T-helper 1 cell treated with Interleukin-12 subunit alpha and Interleukin-12 subunit beta and Interleukin-4 antibody, amounts not matched to agents 30 μg/mL and 1 μg/mL, for 36 hours (primary cell): ENCODE results near the gene CRACR2B.
A peak's percentile ranks its signal among the peaks of the same experiment; 100 is the strongest.

ENCODE experiments used
- H3K27ac Mint-ChIP-seq: one replicate; pipeline ENCODE4 v1.8.0; 2021; ENCODE audit warnings: mild to moderate bottlenecking, mixed read lengths
- H3K27me3 Mint-ChIP-seq: one replicate; pipeline ENCODE4 v1.8.0; 2021; ENCODE audit warnings: low read depth, mixed read lengths
- H3K36me3 Mint-ChIP-seq: one replicate; pipeline ENCODE4 v1.8.0; 2021; ENCODE audit warnings: low read depth, mixed read lengths
- H3K4me1 Mint-ChIP-seq: one replicate; pipeline ENCODE4 v1.8.0; 2021; ENCODE audit warnings: low read depth, mixed read lengths
- H3K4me3 Mint-ChIP-seq: one replicate; pipeline ENCODE4 v1.8.0; 2021; ENCODE audit warnings: mild to moderate bottlenecking, moderate library complexity, mixed read lengths
- H3K9me3 Mint-ChIP-seq: one replicate; pipeline ENCODE4 v1.8.0; 2021; ENCODE audit warnings: mixed read lengths

CRACR2B gene

DNA sequence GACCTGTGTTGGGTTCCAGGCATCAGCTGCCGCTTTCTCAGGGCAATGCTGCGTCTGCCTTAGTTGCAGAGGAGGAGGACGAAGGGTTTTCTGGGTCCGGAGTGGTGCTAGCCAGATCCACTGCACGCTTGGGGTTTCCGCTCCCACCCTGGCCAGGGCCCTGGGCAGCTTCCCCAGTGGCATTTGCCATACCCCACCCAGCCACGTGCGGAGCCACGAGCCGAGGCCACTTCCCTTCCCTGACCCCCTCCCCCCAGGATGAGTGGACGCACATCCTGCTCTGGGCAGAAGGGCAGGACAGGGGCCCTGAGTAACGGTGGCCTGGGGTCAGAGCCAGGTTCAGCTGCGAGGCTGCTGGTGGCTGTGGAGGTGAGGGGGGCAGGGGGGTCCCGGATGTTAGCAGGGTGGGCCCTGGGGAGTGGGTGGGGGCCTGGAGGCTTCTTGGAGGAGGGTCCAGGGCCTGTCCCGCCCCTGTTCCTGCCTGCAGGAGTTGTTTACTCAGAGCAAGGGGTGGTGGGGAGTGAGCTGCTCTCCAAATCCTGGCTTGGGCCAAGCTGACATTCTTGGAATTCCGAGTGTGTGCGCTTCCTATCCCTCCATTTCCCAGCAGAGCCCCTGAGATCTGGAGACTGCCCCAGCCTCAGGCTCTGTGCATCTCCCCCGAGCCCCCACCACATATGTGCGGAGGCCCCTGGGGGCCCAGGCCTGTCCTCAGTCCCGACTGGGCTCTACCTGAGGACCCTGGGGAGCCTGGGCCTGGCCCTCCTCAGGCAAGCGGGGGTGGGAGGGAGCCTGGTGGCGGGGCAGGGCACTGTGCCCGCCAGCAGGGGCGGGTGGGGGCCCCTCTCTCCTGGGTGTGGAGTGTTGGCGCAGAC is 16.3 kb downstream of the CRACR2B start:
- Mint-ChIP-seq H3K36me3 (peaks cover 2% of the 10 kb centered on the region), H3K27ac (no peak overlapping the region), H3K4me1 (peaks cover 21% of the 10 kb centered on the region), H3K4me3 (peak overlapping the region; percentile 71), H3K27me3 (peaks cover 5% of the 10 kb centered on the region), H3K9me3 (no peaks in the 10 kb centered on the region)

- Mint-ChIP-seq H3K27me3 (peaks cover 5% of the 10 kb centered on the region), H3K4me1 (peaks cover 21% of the 10 kb centered on the region), H3K9me3 (no peaks in the 10 kb centered on the region), H3K27ac (no peak overlapping the region), H3K36me3 (no peaks in the 10 kb centered on the region), H3K4me3 (no peak overlapping the region)
These were observed 17.2 kb downstream of the CRACR2B start for GRCh38 chr11:844693-845644.

DNA sequence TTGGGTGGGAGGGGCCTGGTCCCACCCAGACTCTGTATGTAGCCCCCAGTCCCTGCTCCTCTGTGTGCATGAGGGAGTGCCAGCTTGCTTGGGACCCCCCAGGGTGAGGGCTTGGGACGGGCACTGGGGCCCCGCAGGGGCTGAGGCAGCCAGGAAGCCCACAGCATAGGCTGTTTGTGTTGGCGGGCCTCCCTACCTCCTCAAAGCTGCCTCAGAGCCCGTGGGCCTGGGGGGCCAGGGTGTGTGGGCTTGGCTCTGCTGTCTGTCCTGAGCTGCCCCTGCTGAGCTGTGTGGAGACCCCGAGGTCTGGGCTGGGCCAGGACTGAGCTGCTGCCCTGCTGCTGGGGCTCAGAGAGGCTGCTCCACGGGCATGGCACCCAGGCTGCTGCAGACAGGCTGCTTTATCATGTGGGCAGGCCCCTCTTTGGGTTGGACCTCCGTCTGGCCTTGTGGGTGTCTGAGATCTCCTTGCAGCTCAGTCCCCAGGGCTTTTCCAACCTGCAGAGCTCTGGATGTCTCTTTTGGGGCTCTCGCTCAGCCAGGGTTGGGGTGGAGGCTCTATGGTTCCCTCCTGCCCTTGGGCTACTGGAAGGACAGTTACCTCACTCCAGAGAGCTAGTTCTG is 18.3 kb downstream of the CRACR2B start:
- Mint-ChIP-seq H3K36me3 (no peaks in the 10 kb centered on the region), H3K27ac (no peak overlapping the region), H3K4me1 (peaks cover 13% of the 10 kb centered on the region)

DNA sequence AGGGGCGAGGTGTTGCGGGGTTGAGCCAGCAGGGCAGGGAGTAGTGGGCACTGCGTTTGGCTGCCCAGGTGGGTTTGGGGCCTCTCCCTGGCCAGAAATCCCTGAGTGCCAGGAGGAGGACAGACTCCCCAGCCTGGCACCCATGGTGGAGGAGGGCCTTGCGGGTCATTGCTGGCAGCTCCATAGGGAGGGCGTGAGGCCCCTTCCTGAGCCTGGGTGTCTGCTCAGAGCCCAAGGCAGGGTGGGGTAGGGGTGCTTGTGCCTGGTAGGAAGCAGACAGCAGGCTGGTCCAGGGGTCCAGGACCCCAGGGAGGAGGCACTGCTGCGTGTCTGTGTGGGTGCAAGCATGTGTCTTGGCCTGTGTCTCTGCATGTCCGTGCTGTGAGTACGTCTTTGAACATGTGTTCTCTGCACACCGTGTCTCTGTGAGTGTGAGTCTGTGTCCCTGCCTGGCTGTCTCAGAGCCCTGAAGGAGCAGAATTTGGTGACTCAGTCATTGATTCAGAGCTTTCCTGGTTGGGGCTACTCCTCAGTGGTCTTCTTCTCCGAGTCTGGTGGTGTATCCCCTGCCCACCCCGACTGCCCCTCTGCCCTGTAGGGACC is 18.9 kb downstream of the CRACR2B start:
- Mint-ChIP-seq H3K27me3 (peaks cover 5% of the 10 kb centered on the region), H3K4me1 (peaks cover 10% of the 10 kb centered on the region), H3K36me3 (no peaks in the 10 kb centered on the region), H3K4me3 (no peak overlapping the region), H3K9me3 (no peaks in the 10 kb centered on the region), H3K27ac (no peak overlapping the region)

More for the DNA sequence above, 18.3 kb downstream of the CRACR2B start:
- Mint-ChIP-seq H3K9me3 (no peaks in the 10 kb centered on the region), H3K27me3 (peaks cover 5% of the 10 kb centered on the region), H3K4me3 (no peak overlapping the region)

DNA sequence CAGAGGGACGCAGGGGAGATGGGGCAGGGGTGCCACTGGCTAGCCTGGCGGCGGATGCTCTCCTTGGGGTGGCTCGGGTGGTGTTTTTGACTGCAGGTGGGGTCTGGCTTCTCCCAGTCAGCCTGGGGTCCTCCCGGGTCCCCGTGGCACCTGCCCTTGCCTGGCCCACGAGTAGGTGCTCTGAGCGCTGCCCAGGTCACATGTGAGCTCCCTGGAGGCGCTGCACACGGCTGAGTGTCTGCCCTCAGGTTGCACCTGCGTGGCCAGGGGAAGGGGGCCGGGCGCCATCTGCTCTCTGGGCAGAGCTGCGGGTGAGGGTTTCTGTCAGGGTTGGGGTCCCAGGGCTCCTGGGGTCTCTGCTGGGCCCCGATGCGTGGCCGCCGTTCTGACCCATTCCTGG is 20.2 kb downstream of the CRACR2B start:
- H3K27me3 Mint-ChIP-seq = peaks cover 5% of the 10 kb centered on the region
- no peak overlapping the region for H3K4me3 Mint-ChIP-seq
- H3K4me1 Mint-ChIP-seq = peaks cover 10% of the 10 kb centered on the region
- no peaks in the 10 kb centered on the region for H3K36me3 Mint-ChIP-seq
- H3K9me3 Mint-ChIP-seq = no peaks in the 10 kb centered on the region
- no peak overlapping the region for H3K27ac Mint-ChIP-seq

GRCh38 chr11:848380-848931 is 20.7 kb downstream of the CRACR2B start:
- Mint-ChIP-seq H3K27me3 (peaks cover 5% of the 10 kb centered on the region), H3K4me1 (peaks cover 10% of the 10 kb centered on the region), H3K4me3 (peak overlapping the region; percentile 25), H3K36me3 (no peaks in the 10 kb centered on the region), H3K9me3 (no peaks in the 10 kb centered on the region), H3K27ac (no peak overlapping the region)

DNA sequence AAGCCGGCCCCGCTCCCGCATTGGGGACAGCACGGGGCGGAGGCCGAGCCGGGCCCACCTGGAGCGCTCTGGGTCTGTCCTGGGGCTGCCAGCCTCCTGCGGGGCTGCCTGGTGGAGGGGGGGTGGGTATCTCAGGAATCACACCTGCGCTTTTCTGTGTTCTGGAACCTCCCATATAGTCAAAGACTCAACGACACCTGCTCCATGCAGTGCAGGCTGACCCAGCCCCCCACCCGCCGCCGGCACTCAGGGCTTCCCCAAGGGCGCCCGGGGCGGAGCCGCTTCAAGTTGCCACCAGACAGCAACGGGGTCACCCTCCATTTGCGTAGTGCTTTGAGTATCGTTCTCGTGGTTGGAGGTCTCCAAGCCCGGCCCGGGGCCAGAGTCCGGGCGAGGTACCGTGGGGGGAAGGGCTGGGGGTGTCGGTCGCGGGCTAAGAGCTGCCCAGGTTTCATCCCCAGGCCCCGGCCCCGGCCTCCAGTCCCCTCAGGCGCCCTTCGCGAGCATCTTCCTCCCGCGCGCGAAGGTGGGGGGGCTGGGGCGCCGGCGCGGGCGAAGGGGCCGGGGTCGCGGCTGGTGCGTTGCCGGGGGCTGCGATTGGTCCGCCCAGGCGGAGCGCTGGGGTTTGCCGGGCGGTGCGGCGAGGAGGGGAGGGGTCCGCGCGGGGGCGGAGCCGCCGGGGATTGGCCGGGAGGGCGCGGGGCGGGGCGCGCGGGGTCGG is 21.5 kb downstream of the CRACR2B start:
- Mint-ChIP-seq H3K4me3 (peak overlapping the region; percentile 69), H3K4me1 (peaks cover 6% of the 10 kb centered on the region), H3K27me3 (peaks cover 5% of the 10 kb centered on the region), H3K36me3 (no peaks in the 10 kb centered on the region), H3K9me3 (no peaks in the 10 kb centered on the region), H3K27ac (no peak overlapping the region)

GRCh38 chr11:849951-850774 is 22.4 kb downstream of the CRACR2B start:
- H3K9me3 Mint-ChIP-seq = no peaks in the 10 kb centered on the region
- H3K27ac Mint-ChIP-seq = no peak overlapping the region
- peaks cover 5% of the 10 kb centered on the region for H3K27me3 Mint-ChIP-seq
- H3K4me1 Mint-ChIP-seq = peaks cover 3% of the 10 kb centered on the region
- H3K36me3 Mint-ChIP-seq = no peaks in the 10 kb centered on the region
- peak overlapping the region; percentile 28 for H3K4me3 Mint-ChIP-seq

DNA sequence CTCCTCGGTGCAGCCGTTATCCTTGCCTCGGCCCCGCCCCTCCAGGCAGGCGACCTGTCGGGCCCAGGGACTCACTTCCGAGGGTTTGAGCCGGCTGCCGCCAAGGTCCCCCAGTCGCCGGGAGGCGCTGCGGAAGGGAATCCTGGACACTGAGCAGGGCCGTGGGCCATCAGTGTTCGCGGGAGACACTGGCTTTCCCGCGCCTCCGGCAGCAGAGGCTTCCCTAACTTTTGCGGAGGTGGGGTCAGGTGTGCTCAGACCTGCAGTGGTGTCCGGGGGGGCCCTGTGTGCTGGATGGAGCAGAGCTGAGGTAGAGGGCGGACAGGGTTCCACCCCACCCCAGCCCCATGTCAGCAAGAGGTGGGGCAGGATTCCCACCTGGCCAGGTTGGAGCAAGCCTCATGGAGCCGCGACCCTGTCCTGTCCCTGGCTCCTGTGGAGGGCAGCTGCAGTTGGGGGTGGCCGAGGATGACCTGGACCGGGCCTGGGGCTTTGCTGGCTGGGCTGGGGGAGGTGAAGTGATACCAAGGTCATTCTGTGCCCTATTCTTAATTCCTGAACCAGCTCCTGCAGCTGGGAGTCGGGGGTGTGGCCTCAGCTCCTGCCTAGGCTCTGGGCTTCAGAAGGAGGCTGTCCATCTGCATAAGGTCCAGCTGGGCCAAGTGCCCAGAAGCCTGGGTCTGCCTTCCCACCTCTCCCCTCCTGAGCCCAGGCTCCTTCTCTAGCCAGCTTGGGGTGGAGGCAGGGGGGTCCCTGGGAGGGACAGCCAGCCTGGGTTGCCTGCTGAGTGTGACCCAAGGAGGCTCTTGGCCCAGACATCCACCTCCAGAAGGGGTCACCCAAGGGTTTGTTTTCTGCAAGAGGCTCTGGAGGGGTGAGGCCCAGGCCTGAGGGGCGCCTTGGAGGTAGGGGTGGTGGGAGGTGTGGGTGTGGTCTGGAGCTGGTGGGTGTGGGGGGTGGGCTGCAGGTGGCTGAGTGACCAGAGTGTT is 23.4 kb downstream of the CRACR2B start:
- Mint-ChIP-seq H3K27me3 (peaks cover 5% of the 10 kb centered on the region), H3K9me3 (no peaks in the 10 kb centered on the region), H3K4me1 (peaks cover 3% of the 10 kb centered on the region), H3K36me3 (no peaks in the 10 kb centered on the region), H3K4me3 (no peak overlapping the region), H3K27ac (no peak overlapping the region)

DNA sequence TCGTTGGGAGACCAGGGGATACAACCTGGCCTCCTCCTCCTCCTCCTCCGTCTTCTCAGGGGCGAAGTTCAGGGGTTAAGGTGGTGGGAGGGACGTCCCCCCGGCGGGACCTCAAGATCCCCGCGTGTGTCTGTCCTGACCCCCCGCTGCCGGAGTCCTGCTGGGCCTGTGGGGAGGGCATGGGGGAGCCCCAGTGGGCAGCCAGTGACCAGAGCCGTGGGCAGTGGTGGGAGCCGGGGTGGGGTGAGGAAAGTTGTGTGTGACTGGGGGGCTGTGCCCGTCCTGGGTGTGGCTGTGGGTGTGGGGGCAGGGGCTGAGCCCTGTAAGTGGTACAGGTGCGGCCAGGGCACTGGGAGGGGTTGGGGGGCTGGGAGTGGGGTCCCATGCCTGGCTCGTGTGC is 25.0 kb downstream of the CRACR2B start:
- H3K9me3 Mint-ChIP-seq = no peaks in the 10 kb centered on the region
- H3K4me3 Mint-ChIP-seq = no peak overlapping the region
- peaks cover 3% of the 10 kb centered on the region for H3K4me1 Mint-ChIP-seq
- peaks cover 5% of the 10 kb centered on the region for H3K27me3 Mint-ChIP-seq
- no peaks in the 10 kb centered on the region for H3K36me3 Mint-ChIP-seq
- H3K27ac Mint-ChIP-seq = no peak overlapping the region

DNA sequence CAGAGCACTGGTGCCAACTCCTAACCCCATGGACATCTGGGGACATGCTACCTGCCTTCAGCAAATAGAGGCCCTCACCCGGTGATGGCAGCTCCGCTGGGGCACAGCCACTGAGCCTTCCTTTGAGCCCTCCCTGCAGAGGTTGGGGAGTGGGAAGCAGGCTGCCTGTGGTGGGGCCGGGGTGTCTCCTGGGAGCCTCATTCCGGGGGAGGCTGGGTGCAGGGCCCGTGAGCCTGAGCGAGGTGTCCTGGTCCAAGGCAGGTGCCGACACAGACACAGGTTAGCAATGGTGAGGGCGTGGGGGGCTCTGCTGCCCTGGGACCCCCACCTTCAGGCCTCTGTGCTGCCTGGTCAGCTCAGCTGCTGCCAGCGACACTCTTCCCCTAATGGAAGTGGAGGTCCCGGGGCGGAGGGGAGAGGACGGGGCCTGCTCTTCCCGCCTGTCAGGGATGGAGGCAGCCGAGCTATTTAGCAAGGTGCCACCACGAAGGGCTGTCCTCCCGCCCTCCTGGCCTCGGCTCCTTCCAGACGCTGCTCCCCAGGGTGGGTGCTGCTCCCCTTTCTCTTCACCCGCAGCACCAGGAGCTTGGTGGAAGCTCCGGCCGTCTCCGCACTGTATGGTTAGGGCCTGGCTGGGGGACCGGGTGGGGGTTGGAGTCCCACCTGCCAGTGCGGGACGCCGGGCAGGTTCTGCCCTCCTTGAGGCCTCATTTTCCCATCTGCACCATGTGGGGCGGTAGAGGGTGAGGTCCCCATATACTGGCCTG is 26.1 kb downstream of the CRACR2B start:
- Mint-ChIP-seq H3K4me1 (no peaks in the 10 kb centered on the region), H3K27me3 (peaks cover under 1% of the 10 kb centered on the region), H3K36me3 (no peaks in the 10 kb centered on the region), H3K9me3 (no peaks in the 10 kb centered on the region), H3K27ac (no peak overlapping the region), H3K4me3 (no peak overlapping the region)
